Activated naive CD8-positive, alpha-beta T cell (primary cell): ENCODE results near the gene ATXN7.
A peak's percentile ranks its signal among the peaks of the same experiment; 100 is the strongest.

Experiments
- H3K27ac Mint-ChIP-seq: one replicate; pipeline ENCODE4 v1.8.0; 2021; ENCODE audit warnings: mixed read lengths
- H3K27me3 Mint-ChIP-seq: one replicate; pipeline ENCODE4 v1.8.0; 2021; ENCODE audit warnings: mixed read lengths
- H3K36me3 Mint-ChIP-seq: one replicate; pipeline ENCODE4 v1.8.0; 2021; ENCODE audit warnings: mixed read lengths
- H3K4me1 Mint-ChIP-seq: one replicate; pipeline ENCODE4 v1.8.0; 2021; ENCODE audit warnings: low read depth, mixed read lengths
- H3K4me3 Mint-ChIP-seq: one replicate; pipeline ENCODE4 v1.8.0; 2021; ENCODE audit warnings: mild to moderate bottlenecking, mixed read lengths
- H3K9me3 Mint-ChIP-seq: one replicate; pipeline ENCODE4 v1.8.0; 2021; ENCODE audit warnings: low read depth, mixed read lengths

ATXN7 gene

DNA sequence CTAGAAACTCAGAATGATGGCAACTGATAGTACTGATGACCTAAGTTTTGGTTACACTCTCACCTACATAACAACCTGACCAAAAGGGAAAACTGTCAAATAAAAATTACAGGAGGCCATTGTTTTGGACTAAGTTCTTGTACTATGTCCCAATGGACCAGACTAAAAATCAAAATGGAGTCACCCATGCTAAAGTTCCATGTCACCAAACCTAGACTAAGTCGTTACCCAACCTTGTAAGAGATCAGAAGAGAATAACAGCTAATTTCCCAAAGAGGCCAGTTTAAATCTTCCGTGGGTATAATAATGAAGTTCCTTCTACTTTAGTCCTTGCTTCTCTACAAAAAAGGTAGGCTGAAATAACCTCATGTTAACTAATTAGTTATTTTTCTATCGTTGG, 12.4 kb upstream of the ATXN7 start:
- Mint-ChIP-seq H3K27me3 (no peaks in the 10 kb centered on the region), H3K36me3 (peaks cover 2% of the 10 kb centered on the region), H3K9me3 (no peaks in the 10 kb centered on the region), H3K4me3 (no peak overlapping the region), H3K4me1 (peaks cover 17% of the 10 kb centered on the region), H3K27ac (no peak overlapping the region)

DNA sequence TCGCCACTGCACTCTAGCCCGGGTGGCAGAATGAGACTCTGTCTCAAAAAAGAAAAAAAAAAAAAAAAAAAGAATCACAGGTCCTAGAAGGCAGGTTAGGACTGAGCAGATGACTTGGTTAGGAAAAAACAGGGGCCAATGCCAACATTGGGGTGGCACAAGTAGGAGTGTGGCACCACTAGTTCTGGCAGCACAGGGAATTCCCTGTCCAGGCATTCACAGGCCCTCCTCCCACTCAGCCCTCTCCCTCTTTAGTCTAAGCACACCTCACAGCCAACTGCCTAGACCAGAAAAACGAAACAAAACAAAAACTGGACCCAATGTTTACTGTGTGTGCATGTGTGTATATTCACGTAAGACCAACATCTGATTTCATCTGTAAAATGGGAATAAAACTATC, 10.6 kb upstream of the ATXN7 start:
- H3K27ac Mint-ChIP-seq: no peak overlapping the region
- peaks cover 28% of the 10 kb centered on the region for H3K4me1 Mint-ChIP-seq
- H3K27me3 Mint-ChIP-seq: no peaks in the 10 kb centered on the region
- no peaks in the 10 kb centered on the region for H3K9me3 Mint-ChIP-seq
- H3K4me3 Mint-ChIP-seq: no peak overlapping the region
- H3K36me3 Mint-ChIP-seq: peaks cover 2% of the 10 kb centered on the region

DNA sequence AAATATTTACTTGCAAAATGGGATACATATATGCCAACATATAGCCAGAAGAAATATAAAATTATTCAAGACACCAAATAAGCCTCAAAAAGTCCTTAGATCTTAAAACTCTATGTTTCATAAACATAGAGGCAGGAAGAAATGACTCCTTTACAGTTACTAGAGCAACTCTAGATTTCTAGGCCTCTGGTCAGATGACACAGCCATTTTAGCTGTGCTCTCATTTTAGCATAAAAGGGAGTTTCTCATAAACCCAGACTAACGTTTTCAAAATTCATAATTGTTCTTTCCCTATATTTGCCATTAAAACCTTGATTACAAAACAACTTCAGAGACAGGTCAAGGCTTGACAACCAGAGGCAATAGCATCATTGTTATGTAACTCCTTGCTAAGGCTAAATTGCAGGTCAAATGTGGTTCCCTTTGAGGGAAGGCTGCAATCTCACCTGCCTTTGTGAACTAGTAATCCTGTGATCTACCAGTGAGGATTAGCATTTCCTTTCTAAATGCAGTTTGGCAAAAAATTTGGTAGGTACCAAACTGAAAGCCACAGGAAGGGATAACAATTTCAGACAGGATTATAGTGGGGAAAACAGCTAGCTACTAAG, 8.2 kb upstream of the ATXN7 start:
- Mint-ChIP-seq H3K27ac (no peak overlapping the region), H3K9me3 (no peaks in the 10 kb centered on the region), H3K27me3 (no peaks in the 10 kb centered on the region), H3K36me3 (peaks cover 2% of the 10 kb centered on the region), H3K4me3 (no peak overlapping the region), H3K4me1 (peaks cover 46% of the 10 kb centered on the region)

DNA sequence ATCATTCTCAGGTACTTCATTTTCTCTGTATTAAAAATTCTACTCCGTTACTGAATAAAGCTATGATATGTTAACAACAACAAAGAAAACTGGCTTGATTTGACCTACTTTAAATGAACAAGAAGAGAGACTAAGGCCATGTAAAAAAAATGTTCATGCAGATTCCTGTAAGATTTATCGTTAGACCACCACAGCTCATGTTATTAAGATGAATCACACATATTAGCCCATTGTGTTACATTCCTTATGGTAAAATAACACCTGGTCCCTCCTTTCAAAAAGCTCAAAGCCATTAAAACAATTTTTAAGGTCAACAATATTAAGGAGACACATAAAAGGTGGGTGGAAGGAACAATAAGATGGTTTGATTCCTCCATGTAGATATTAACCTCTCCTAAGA, 6.4 kb upstream of the ATXN7 start:
- H3K27me3 Mint-ChIP-seq: no peaks in the 10 kb centered on the region
- H3K4me1 Mint-ChIP-seq: peaks cover 58% of the 10 kb centered on the region
- no peaks in the 10 kb centered on the region for H3K9me3 Mint-ChIP-seq
- H3K36me3 Mint-ChIP-seq: no peaks in the 10 kb centered on the region
- no peak overlapping the region for H3K27ac Mint-ChIP-seq
- H3K4me3 Mint-ChIP-seq: no peak overlapping the region

DNA sequence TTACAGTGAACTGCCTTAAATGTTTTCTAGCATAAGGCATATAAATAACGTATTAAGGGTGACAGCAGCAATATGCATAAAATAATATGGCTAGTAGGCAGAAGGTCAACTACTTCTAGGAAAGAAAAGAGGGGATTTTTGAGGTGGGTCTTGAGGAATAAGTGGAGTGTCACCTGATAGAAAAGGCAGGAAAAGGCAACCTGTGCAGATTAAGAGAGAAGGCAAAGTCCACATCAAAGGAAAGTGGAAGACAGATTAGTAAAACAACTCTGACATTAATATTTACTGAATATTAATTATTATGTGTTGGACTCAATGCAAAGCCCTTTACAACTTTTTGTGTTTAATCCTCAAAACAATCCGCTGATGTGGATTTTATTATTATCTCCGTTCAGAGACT, 2.9 kb upstream of the ATXN7 start:
- Mint-ChIP-seq H3K27ac (peak overlapping the region; percentile 61), H3K4me3 (no peak overlapping the region), H3K4me1 (peaks cover 67% of the 10 kb centered on the region), H3K27me3 (no peaks in the 10 kb centered on the region), H3K36me3 (peaks cover 5% of the 10 kb centered on the region), H3K9me3 (no peaks in the 10 kb centered on the region)

DNA sequence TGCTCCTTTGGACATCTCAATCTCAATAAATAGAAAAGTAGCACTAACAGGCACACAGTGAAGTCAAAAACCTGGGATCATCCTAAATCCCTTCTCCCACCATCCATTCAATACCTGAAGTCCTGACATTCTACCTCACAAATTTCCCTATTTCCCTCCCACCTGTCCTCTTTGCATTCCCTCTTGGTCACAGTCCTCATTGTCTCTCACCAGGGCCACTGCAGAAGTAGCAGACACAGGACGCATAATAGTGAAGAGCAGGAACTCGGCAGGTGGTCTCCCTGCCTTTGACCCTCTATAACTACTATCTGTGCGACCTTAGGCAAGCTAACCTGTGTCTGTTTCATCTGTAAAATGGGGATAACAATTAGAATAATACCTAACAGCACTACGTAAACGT, 2.4 kb upstream of the ATXN7 start:
- Mint-ChIP-seq H3K27ac (peak overlapping the region; percentile 2), H3K9me3 (no peaks in the 10 kb centered on the region), H3K4me3 (no peak overlapping the region), H3K27me3 (no peaks in the 10 kb centered on the region), H3K36me3 (peaks cover 5% of the 10 kb centered on the region), H3K4me1 (peaks cover 65% of the 10 kb centered on the region)

DNA sequence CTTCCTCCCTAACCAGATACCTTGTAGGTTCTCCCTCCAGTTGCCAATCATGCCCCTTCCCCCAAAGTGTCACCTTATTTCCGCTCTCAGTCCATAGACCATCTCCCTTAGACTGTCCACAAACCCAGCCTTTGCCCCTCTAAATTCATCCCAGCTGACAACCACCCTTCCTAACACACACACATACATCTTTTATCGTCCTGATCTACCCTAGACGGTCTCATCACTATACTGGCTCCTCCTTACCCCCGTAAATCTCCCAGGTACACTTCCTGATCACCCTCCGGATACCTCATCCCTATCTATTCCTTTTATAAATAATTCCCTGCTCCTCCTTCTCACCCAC, 890 bp upstream of the ATXN7 start:
- H3K9me3 Mint-ChIP-seq: no peaks in the 10 kb centered on the region
- H3K4me1 Mint-ChIP-seq: peaks cover 63% of the 10 kb centered on the region
- peaks cover 7% of the 10 kb centered on the region for H3K36me3 Mint-ChIP-seq
- H3K27ac Mint-ChIP-seq: peak overlapping the region; percentile 89
- peak overlapping the region; percentile 94 for H3K4me3 Mint-ChIP-seq
- H3K27me3 Mint-ChIP-seq: no peaks in the 10 kb centered on the region

- Mint-ChIP-seq H3K9me3 (no peaks in the 10 kb centered on the region), H3K4me3 (peak overlapping the region; percentile 91), H3K4me1 (peaks cover 61% of the 10 kb centered on the region), H3K27me3 (no peaks in the 10 kb centered on the region), H3K27ac (peak overlapping the region; percentile 94), H3K36me3 (peaks cover 7% of the 10 kb centered on the region)
These were observed 619 bp downstream of the ATXN7 start for GRCh38 chr3:63864008-63864964.

DNA sequence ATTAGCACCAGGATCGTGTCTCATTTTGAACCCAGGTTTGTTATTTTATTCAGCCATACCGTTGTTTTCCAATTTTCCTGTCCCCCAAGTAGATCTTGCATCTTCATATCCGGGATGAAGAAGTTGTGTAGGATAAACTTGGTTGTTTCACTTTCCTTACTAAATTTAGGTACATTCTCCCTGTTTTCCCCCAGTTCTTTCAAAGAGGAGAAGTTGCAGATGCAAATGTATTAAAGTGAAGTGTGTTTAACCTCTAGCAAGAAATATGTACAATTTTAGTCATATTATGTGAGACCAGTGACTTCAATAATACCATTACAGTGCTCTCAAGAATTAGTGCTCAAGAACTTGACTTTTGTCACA, 1.3 kb downstream of the ATXN7 start:
- Mint-ChIP-seq H3K27ac (peak overlapping the region; percentile 94), H3K4me1 (peaks cover 61% of the 10 kb centered on the region), H3K36me3 (peaks cover 7% of the 10 kb centered on the region)

DNA sequence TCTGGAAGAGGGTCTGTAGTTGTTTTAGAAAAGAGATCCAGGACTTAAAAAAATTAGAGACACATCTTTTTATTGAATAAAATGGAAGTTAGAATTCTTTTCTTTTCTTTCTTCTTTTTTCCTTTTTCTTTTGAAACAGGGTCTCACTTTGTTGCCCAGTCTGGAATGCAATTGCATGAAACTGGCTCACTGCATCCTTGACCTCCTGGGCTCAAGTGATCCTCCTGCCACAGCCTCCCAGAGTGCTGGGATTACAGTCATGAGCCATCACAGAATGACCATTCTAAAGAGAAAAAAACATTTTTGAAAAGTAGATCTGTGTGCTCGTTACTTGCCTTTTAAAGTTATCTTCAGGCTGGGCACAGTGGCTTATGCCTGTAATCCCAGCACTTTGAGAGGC, 3.6 kb downstream of the ATXN7 start:
- H3K27me3 Mint-ChIP-seq: no peaks in the 10 kb centered on the region
- H3K4me3 Mint-ChIP-seq: no peak overlapping the region
- H3K9me3 Mint-ChIP-seq: no peaks in the 10 kb centered on the region
- H3K4me1 Mint-ChIP-seq: peaks cover 60% of the 10 kb centered on the region
- H3K36me3 Mint-ChIP-seq: peaks cover 7% of the 10 kb centered on the region
- H3K27ac Mint-ChIP-seq: peak overlapping the region; percentile 58

More for the DNA sequence above, 1.3 kb downstream of the ATXN7 start:
- H3K9me3 Mint-ChIP-seq: no peaks in the 10 kb centered on the region
- peak overlapping the region; percentile 91 for H3K4me3 Mint-ChIP-seq
- H3K27me3 Mint-ChIP-seq: no peaks in the 10 kb centered on the region

- H3K27ac Mint-ChIP-seq: no peak overlapping the region
- H3K4me1 Mint-ChIP-seq: peaks cover 62% of the 10 kb centered on the region
- H3K36me3 Mint-ChIP-seq: peaks cover 5% of the 10 kb centered on the region
These were observed 6.4 kb downstream of the ATXN7 start for GRCh38 chr3:63869940-63870614.

DNA sequence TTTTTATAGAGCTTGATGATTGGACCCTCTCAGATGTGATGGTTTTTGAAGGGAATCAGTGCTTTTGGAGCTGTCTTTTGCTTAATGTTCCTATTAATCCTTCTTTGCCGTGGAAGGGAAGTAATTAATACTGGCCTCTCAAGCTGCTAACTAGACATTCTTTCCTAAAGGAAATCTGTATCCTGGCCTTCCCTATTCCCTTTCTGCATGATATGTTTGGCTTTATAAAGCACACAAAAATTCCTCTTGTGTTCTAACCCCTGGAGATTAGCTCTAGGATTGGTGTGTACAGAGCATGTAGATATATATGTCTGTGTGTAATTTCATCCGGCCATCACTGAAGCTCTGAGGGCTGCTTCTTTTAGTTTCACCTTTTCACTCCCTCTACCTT, 6.9 kb downstream of the ATXN7 start:
- peaks cover 2% of the 10 kb centered on the region for H3K36me3 Mint-ChIP-seq
- H3K4me1 Mint-ChIP-seq: peaks cover 63% of the 10 kb centered on the region
- H3K9me3 Mint-ChIP-seq: no peaks in the 10 kb centered on the region
- no peaks in the 10 kb centered on the region for H3K27me3 Mint-ChIP-seq
- no peak overlapping the region for H3K4me3 Mint-ChIP-seq
- H3K27ac Mint-ChIP-seq: no peak overlapping the region

More at GRCh38 chr3:63869940-63870614, 6.4 kb downstream of the ATXN7 start:
- Mint-ChIP-seq H3K9me3 (no peaks in the 10 kb centered on the region), H3K27me3 (no peaks in the 10 kb centered on the region), H3K4me3 (no peak overlapping the region)

DNA sequence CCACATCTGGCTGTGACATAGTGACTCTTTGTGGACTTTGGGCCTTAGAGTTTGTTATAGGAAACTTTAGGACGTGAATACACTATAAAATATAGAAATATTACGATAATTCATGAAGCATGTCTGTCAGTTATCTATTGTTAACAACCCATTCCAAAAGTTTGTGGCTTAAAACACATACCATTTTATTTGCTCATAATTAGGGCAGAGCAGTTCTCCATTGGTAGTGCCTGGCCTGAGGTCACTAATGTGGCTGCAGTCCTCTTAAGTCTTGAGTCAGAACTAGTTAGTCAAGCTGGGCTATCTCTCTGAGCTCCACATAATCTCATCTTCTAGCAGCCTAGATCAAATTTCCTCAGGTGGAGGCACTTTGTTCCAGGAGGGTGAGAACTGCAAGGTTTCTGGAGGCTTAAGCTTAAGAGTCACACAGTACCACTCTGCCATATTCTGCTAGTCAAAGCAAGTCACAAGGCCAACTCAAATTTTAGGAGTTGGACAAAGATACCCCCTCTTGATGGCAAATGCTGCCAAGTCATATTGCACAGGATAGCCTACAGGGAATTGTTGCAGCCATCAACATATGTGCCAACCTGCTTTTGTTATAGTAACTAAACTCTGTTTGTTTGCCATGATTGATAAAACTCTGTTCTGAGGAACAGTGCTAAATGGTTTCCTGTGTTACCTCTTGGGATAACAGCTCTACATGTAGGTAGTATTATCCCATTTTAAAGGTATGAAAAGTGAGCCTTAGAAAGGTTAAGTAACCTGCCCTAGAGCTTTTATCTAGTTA, 8.7 kb downstream of the ATXN7 start:
- Mint-ChIP-seq H3K27me3 (no peaks in the 10 kb centered on the region), H3K27ac (no peak overlapping the region), H3K4me1 (peaks cover 70% of the 10 kb centered on the region), H3K36me3 (no peaks in the 10 kb centered on the region), H3K4me3 (no peak overlapping the region), H3K9me3 (no peaks in the 10 kb centered on the region)

GRCh38 chr3:63874769-63875168, 11.1 kb downstream of the ATXN7 start:
- no peak overlapping the region for H3K4me3 Mint-ChIP-seq
- H3K4me1 Mint-ChIP-seq: peaks cover 73% of the 10 kb centered on the region
- no peak overlapping the region for H3K27ac Mint-ChIP-seq
- no peaks in the 10 kb centered on the region for H3K27me3 Mint-ChIP-seq
- H3K9me3 Mint-ChIP-seq: no peaks in the 10 kb centered on the region
- no peaks in the 10 kb centered on the region for H3K36me3 Mint-ChIP-seq
